ENCODE measurements around the gene PPP4C.

PPP4C gene

GRCh38 chr16:30131869-30132475 lies 56.2 kb downstream of the PPP4C start:
- no peak for DNase-seq

GRCh38 chr16:30132591-30132990 lies 56.8 kb downstream of the PPP4C start:
- no peak for DNase-seq

Measured in NCI-H526 treated with DMSO at 0.1 percent for 48 hours (cell line).